Epidermal melanocyte (primary cell): ENCODE results near the gene HPCAL1.

Experiments used
- DNase-seq: peaks from one replicate; pipeline ENCODE4 v3.0.0; 2011; ENCODE audit warnings: low spot score; ENCODE audit not compliant: insufficient read length

HPCAL1 gene

GRCh38 chr2:10404324-10405143, 101.8 kb downstream of the HPCAL1 start:
- peak; percentile 35 for DNase-seq

DNA sequence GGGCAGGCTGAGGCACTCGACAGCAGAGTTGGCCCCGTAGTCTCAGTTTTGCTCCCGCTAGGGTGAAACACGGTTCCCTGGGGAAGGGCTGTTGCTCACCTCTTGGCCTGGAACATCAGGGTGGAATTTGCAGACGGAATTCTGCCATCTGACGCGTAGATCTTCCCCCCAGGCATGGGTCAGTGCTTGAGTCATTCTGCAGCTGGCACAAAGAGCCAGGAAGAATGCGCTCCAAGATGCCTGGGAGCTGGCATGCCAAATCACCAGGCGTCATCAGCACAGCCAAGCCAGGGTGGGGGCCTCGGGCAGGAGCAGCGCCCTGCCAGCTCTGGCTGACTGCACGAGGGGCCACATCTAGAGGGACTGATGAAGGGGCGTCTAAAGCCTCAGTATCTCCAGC, 102.7 kb downstream of the HPCAL1 start:
- DNase-seq: peak; percentile 96

DNA sequence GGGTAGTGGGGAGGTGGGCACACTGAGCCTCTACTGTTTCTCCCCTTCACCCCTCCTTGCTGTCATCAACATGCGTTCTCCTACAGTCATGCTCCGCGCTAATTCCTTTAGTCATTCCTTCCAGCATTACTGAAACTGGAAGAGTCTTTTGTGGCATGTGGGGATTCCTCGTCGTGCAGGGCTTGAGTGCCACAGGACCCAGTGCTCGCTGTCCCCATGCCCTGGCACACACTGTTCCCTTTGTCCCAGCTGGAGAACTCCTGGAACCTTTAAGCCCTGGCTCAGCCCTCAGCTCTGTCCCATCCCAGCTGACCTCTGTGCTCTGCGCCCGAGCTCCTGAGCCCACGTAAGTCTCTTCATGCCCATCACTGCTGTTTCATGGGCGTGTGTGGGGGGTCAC, 103.3 kb downstream of the HPCAL1 start:
- no peak for DNase-seq

- no peak for DNase-seq
Observed at GRCh38 chr2:10406491-10407188, 103.9 kb downstream of the HPCAL1 start.

DNA sequence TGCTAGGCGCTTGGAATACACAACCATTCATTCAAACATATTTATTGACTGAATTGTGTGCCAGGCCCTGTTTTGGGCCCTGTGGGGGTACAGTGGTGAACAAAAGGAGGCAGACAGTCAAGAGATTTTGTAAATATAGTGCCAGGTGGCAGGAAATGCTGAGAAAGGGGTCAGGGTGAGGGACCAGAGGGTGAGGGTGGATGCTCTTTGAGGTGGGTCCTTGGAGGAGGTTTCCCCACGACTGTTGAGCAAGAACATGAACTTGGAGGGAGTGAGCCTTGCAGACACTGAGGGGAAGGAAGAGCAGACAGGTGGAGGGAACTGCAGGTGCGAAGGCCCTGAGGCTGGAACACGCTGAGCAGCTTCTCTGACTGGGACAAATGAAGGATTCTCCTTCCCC, 104.7 kb downstream of the HPCAL1 start:
- DNase-seq: no peak

DNA sequence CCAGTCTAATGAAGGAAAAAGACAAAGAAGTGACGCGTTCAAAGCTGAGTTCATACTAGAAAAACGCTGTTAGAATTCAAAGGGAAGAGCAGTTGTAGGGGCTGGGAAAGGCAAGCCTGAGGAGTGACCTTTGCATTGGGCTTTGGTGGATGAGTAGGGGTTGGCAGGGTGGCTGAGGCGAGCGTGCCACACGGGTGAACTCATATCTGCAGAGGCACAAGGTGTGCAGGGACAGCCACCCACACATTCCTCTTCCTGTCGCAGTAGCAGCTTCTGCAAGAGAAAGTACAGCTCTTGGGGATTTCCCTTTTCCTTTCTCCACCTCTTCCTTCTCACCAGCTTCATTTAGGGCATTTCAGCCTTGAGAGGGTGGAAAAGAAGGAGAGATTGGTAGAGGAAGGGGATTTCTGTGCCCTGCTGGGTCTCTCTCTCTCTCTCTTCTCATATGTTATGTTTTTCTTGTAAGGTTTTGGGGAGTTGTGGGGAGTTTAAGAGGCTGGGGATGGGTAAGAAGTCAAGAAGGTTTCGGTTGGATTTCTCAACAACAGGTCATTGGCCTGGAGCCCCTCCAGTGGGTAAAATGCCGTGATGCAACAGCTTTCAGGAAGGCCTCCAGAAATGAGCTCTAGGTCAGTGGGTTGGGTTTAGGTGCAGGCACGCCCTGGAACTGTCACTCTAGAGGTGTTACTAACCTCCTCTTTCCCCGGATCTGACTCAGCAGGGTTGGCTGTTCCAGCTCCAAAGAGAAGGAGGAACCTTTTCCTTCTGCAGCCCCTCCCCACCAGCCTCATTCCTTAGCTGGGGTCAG, 105.3 kb downstream of the HPCAL1 start:
- DNase-seq: no peak

- peak; percentile 49 for DNase-seq
Observed at GRCh38 chr2:10408649-10409579, 106.2 kb downstream of the HPCAL1 start.

DNA sequence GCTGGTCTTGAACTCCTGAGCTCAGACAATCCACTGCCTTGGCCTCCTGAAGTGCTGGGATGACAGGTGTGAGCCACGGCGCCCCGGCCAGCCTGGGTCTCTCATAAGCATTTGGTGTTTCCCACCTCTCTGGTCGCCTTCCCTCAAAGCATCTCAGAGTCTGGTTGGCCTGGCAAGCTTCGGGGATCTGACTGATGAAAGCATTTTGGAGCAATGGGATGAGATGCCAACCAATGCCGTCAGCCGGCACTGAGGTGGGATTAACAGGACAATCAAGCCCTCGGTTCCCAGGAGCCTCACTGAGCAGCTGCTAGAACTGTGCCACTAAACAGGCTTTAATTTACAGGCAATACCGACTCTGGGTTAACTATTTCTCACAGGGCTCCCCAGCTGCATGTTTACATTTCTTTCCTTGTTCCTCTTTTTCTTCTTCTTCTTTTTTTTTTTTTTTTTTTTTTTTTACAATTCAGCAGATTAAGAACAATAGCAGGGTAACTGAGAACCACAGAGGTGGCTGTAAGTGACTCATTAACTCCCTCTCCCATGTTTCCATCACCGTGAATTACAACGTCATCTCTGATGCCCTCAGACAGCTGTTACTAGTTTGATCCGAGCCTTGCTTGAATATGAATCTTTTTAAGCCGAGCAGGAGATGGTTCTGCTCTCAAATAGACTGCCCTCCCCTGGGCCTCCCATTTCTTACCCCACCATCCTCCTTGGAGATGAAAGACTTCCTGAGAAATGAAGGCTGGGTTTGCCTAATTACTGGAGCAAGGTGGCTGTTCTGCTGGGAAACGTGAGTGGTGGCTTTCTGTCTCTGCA, 107.5 kb downstream of the HPCAL1 start:
- DNase-seq: no peak

DNA sequence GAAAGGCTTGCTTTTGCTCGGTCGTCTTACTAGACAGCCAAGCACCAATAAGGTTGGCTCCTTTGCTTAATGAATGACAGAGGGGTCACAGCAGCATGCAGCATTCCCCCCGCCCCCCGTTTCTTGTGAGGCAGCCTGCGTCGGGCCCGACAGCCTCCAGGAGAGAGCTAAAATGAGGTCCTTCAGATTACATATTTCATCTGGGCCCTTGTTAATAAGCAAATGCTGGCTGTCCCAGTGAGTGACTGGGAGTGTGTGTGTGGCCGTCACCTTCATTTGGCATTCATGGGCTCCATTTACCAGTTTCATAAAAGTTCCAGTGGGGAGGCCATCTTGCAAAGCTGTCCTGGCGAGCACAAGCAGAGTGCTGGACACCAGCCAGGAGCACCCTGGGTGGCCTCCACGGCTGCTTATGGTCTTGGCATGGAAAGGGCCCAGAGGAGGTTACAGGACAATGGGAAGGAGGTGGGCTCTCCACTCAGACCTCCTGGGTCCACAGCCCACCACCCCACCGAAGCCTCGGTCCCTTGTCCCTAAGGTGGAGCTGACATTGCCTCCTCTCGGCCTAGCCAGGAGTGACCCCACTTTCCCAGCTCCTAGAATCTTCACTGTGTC, 108.2 kb downstream of the HPCAL1 start:
- DNase-seq: no peak

GRCh38 chr2:10411557-10411956, 108.9 kb downstream of the HPCAL1 start:
- no peak for DNase-seq

DNA sequence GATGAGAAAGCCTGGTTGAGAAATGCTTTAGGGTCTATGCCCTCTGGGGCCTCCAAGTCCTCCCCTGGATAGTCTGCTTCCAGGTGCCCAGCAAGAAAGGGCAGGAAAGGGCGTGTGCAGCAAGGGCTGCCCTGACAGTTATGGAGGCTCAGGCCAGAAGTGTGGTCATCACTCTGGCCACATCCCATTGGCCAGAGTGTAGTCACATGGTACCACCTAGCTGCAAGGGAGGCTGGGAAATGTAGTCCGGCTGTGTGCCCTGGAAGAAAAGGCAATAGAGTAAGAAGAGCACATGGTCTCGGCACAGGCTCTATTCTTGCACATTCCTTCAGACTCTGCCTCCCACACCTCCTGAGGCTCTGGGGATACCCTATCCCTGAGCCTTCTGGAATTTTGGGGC, 109.7 kb downstream of the HPCAL1 start:
- no peak for DNase-seq

GRCh38 chr2:10413503-10413902, 110.8 kb downstream of the HPCAL1 start:
- DNase-seq: no peak

DNA sequence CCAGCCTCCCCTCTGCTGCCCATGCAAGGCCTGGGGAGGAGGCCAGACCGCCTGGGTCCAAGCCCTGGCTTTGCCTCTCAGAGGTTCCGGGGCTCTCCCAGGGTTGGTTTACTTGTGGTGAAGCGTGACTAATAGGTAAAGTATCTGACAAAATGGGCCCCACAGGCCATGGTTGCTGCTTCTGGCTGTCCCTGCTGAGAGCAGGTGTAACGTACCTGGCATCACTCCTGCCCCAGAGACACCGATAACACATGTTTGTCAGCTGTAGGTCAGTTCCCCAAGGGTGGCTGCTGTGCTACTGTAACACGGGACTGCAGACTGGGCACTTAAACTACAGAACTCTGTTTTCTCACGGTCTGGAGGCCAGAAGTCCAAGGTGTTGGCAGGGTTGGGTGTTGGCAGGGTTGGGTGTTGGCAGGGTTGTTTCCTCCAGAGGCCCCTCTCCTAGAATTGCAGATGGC, 111.3 kb downstream of the HPCAL1 start:
- no peak for DNase-seq

DNA sequence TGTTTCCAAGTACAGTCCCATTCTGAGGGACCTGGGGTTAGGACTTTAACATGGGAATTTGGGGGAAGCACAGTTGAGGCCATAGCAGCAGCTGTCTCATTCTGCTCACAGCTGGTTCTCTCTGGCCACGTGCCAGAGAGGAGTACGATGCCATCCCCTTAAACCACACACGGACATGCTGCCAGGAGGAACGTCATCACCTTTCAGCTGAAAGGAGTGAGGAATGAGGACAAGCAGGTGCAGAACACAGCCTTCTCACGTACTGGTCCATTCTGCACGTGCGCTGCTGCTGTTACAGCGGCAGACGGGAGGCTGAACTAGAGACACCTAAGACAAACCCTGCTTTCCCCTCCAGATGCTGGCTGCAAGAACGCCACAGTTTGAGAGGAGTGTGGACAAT, 111.9 kb downstream of the HPCAL1 start:
- DNase-seq: no peak

- DNase-seq: no peak
Observed at GRCh38 chr2:10415048-10415447, 112.3 kb downstream of the HPCAL1 start.

DNA sequence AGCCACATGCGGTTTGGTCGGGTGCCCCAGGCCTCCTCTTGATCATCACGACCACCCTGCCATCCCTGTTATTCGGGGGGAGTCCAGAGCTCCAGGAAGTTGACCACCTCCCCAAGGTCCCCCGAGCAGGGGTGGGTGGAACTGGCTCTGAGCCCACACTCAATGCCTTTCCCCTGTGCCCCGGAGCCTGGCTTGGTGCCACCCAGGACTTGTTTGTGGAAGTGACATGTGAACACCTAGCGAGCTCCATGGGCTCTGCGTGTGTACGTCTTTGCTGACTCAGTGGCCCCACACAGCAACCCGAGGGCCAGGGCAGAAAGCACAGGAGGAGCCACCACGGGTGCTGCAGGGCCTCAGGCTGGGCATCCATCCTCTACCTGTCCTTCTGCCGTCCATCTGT, 112.9 kb downstream of the HPCAL1 start:
- no peak for DNase-seq

- DNase-seq: no peak
Observed at GRCh38 chr2:10417551-10418335, 115.0 kb downstream of the HPCAL1 start.

GRCh38 chr2:10419553-10420257, 117.0 kb downstream of the HPCAL1 start:
- DNase-seq: no peak
